A673 (cell line): ENCODE measurements around the gene MMP11. TPM values are rescaled to one million over a fixed set of nuclear protein-coding genes. Genes with fewer than 3 reads are reported as not detected.

Experiments
- BruUV-seq: library from RNA; stranded (reverse); fragments of 400-500 nt; replicated peaks from 2 replicates; lab custom pipeline; 2021; lab: Mats Ljungman, UMichigan
- CTCF ChIA-PET: fragments of 300-600 bp; sonication (Branson Sonifier 250); formaldehyde crosslinking; loops from one replicate; lab custom pipeline; 2022; ENCODE audit warnings: antibody characterized with exemption; lab: Charles Lee
- POLR2A ChIA-PET: fragments of 300-600 bp; sonication (Branson Sonifier 250); formaldehyde crosslinking; loops from one replicate; lab custom pipeline; 2022; ENCODE audit warnings: antibody characterized with exemption; ENCODE audit not compliant: low non-redundant PET; lab: Charles Lee
- DNase-seq: peaks from one replicate; pipeline ENCODE4 v3.0.0-alpha.2; 2015; ENCODE audit warnings: low spot score
- H3K27ac ChIP-seq: fragments of 200-600 bp; sonication (generic); 2 replicates; pipeline ENCODE4 v1.5.1; 2016; ENCODE audit warnings: mixed run types, low read depth, mild to moderate bottlenecking, mixed read lengths, antibody characterized with exemption, low read length; ENCODE audit not compliant: poor library complexity, severe bottlenecking
- H3K27me3 ChIP-seq: fragments of 200-600 bp; sonication (generic); replicated peaks from 2 replicates; pipeline ENCODE4 v1.6.1; 2017; ENCODE audit warnings: mixed run types, low read depth, mild to moderate bottlenecking, mixed read lengths, antibody characterized with exemption, low read length; ENCODE audit not compliant: insufficient read depth, poor library complexity
- H3K36me3 ChIP-seq: fragments of 200-600 bp; sonication (generic); 2 replicates; pipeline ENCODE4 v1.6.1; 2016; ENCODE audit warnings: mixed run types, mild to moderate bottlenecking, mixed read lengths, antibody characterized with exemption, low read length; ENCODE audit not compliant: insufficient read depth, poor library complexity, severe bottlenecking
- H3K4me1 ChIP-seq: fragments of 200-600 bp; sonication (generic); 2 replicates; pipeline ENCODE4 v1.6.1; 2017; ENCODE audit warnings: mixed run types, mild to moderate bottlenecking, mixed read lengths, antibody characterized with exemption, low read length; ENCODE audit not compliant: insufficient read depth, poor library complexity, severe bottlenecking
- H3K4me3 ChIP-seq: fragments of 200-600 bp; sonication (generic); 2 replicates; pipeline ENCODE4 v1.5.1; 2016; ENCODE audit warnings: low read depth, mixed run types, mild to moderate bottlenecking, mixed read lengths, low read length; ENCODE audit not compliant: poor library complexity, severe bottlenecking
- H3K9me3 ChIP-seq: fragments of 200-600 bp; sonication (generic); 2 replicates; pipeline ENCODE4 v1.6.1; 2016; ENCODE audit warnings: mixed run types, low read depth, mild to moderate bottlenecking, mixed read lengths, antibody characterized with exemption, low read length; ENCODE audit not compliant: poor library complexity, severe bottlenecking
- EZH2 ChIP-seq: fragments of 200-600 bp; sonication (generic); IDR thresholded peaks from 2 replicates; pipeline ENCODE4 v1.6.1; 2017; ENCODE audit warnings: borderline replicate concordance, low read depth, mild to moderate bottlenecking, mixed read lengths, antibody characterized with exemption, low read length; ENCODE audit not compliant: poor library complexity, severe bottlenecking
- intact Hi-C: fragments of 100-400 bp; cut with micrococcal nuclease; formaldehyde crosslinking; loops from one replicate; pipeline ENCODE4 v1.10.0; 2022; ENCODE audit not compliant: unreplicated experiment
- total RNA-seq: library from RNA; stranded (reverse); gene quantifications from 2 replicates; pipeline ENCODE4 v1.2.3, GENCODE V29; 2021
- TF ChIP-seq, protein P1 (sequence below): fragments of 300-800, 200-600 bp; sonication (generic); conservative IDR thresholded peaks from 2 replicates; pipeline ENCODE4 v1.5.1; 2017; ENCODE audit warnings: low read depth, mild to moderate bottlenecking, antibody characterized with exemption, low read length, moderate library complexity, mixed read lengths

Gene MMP11
- total RNA-seq, 1 experiment from 2014 or later = 5.1 TPM

DNA sequence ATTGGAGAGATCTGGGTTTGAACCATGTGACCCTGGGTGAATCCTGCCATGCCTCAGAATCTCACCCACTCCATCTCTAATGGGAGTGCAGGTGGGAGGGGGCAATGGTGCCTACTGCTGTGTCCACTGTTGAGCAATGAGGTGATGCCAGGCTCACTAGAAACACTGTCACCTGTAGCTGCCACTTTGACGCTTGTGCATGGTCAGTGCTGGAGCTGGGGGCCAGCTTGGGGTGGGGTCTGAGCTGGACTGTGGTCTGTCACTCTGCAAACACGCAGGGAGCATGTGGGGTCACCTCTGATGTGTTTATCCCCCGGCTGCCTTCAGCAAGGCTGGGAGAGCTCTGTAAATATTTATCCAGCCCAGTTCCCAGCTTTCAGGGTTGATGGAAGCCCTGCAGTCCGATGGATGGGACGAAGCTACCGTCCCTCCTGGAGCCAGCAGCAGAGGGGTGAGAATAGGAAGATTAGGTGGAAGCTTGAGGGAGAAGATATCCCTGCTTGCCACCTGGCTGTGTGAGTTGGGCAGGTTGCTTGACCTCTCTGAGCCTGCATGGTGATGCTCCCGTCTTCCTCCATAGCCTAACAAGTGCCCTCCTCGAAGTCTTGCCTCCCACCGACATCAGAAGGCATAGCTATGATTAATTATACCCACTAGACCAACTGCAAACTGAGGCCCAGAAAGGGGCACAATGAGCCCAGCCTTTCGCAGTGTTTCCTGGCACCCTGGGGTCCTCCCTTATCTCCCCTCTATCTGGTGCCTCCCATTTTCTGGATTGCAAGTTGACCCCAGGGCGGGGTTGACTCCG, 1.7 kb downstream of the MMP11 start:
- CTCF ChIA-PET = no interaction called here
- Histone ChIP-seq H3K27me3 (no peaks in the 10 kb centered on the region), H3K4me3 (no peak overlapping the region), H3K9me3 (no peaks in the 10 kb centered on the region), H3K36me3 (no peaks in the 10 kb centered on the region), H3K27ac (no peak overlapping the region), H3K4me1 (peaks cover 9% of the 10 kb centered on the region)
- POLR2A ChIA-PET = no interaction called here
- TF ChIP-seq, protein P1, sequence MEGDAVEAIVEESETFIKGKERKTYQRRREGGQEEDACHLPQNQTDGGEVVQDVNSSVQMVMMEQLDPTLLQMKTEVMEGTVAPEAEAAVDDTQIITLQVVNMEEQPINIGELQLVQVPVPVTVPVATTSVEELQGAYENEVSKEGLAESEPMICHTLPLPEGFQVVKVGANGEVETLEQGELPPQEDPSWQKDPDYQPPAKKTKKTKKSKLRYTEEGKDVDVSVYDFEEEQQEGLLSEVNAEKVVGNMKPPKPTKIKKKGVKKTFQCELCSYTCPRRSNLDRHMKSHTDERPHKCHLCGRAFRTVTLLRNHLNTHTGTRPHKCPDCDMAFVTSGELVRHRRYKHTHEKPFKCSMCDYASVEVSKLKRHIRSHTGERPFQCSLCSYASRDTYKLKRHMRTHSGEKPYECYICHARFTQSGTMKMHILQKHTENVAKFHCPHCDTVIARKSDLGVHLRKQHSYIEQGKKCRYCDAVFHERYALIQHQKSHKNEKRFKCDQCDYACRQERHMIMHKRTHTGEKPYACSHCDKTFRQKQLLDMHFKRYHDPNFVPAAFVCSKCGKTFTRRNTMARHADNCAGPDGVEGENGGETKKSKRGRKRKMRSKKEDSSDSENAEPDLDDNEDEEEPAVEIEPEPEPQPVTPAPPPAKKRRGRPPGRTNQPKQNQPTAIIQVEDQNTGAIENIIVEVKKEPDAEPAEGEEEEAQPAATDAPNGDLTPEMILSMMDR = no peak
- TF ChIP-seq EZH2 = no peak
- no TSS peak for BruUV-seq
- DNase-seq = no peak
- intact Hi-C loops = no loop called here

DNA sequence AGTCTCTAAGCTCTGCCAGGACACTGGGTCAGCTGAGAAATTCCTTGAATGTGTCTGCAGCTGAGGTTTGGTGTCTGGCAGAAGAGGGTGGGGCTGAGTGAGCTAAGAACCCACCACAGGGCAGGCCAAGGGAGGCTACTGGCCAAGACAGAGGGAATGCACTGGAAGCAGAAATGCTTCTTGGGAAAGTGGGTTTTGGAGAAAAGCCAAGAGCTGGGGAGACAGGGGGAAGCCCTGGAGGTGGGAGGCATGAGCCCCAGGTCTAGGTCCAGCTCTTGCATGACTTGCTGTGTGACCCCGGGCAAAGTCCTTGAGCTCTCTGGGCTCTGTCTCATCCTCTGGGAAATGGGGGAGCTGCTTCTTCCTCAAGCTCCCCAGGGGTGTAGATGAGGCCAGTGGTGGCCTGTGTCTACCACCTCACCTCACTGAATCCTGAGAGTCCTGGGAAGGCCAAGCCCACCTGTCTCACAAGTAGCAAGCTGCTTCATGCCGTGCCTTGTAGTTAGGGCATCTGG, 2.3 kb downstream of the MMP11 start:
- no peaks in the 10 kb centered on the region for H3K27me3 ChIP-seq
- ChIA-PET POLR2A (no interaction called here), CTCF (no interaction called here)
- H3K27ac ChIP-seq = no peak overlapping the region
- no peaks in the 10 kb centered on the region for H3K36me3 ChIP-seq
- H3K4me1 ChIP-seq = peaks cover 9% of the 10 kb centered on the region
- no TSS peak for BruUV-seq
- no peak for DNase-seq
- TF ChIP-seq, protein P1 = no peak
- no peak for TF ChIP-seq EZH2
- intact Hi-C loops = no loop called here
- no peaks in the 10 kb centered on the region for H3K9me3 ChIP-seq
- H3K4me3 ChIP-seq = no peak overlapping the region

DNA sequence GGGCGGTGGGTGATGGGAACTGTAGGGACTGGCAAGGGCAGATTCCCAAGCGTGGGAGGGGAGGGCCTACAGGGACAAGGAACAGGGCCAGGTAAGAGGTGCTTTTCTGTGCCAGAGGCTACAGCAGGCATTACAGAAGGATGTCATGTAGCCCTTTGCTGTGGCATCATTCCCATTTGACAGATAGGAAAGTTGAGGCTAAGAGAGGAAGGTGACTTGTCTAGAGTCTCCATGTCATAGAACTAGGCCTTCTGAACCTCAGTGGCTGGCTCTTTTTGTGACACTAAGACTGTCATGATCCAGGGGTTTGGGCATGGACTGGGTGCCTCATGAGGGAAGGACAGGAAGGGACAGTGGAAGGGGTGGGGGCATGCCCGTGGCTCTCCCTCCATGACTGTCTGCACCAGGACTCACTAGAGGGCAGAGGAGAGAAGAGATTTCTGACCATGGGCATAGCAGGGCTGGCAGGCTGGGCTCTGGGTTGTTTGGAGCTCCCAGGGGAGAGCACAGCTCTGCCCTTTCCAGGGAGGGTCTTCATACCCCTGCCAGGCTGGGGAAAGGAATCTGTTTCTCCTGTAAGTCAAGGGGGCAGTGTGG, 3.2 kb downstream of the MMP11 start:
- BruUV-seq = no TSS peak
- TF ChIP-seq, protein P1 = no peak
- no peak for TF ChIP-seq EZH2
- CTCF ChIA-PET = no interaction called here
- H3K4me3 ChIP-seq = no peak overlapping the region
- H3K27ac ChIP-seq = no peak overlapping the region
- H3K36me3 ChIP-seq = no peaks in the 10 kb centered on the region
- intact Hi-C loops = no loop called here
- no peaks in the 10 kb centered on the region for H3K9me3 ChIP-seq
- POLR2A ChIA-PET = no interaction called here
- peaks cover 9% of the 10 kb centered on the region for H3K4me1 ChIP-seq
- H3K27me3 ChIP-seq = no peaks in the 10 kb centered on the region
- no peak for DNase-seq
